K562 (cell line): ENCODE data around the gene DCLK1. TPM values are rescaled to one million over a fixed set of nuclear protein-coding genes. Genes with fewer than 3 reads are reported as not detected.

ENCODE experiments used
- ATAC-seq: fragments of 200-7000 bp; cut with Tn5 transposase; 3 replicates; pipeline ENCODE4 v1.9.1; 2020; ENCODE audit warnings: moderate library complexity
- BruUV-seq: library from RNA; stranded (reverse); fragments of 400-500 nt; replicated peaks from 2 replicates; lab custom pipeline; 2021; lab: Mats Ljungman, UMichigan
- CTCF ChIA-PET: fragments of 300-600 bp; formaldehyde crosslinking; extraction: SDS; loops from one replicate; lab custom pipeline; 2021; ENCODE audit warnings: low intra/inter-chr PET ratio; lab: Yijun Ruan, JAX
- POLR2A ChIA-PET: fragments of 300-600, 350-650 bp; sonication (Branson Sonifier 250); formaldehyde crosslinking; extraction: SDS; loops from one replicate; lab custom pipeline; 2021; ENCODE audit warnings: antibody characterized with exemption, inconsistent platforms; lab: Yijun Ruan, JAX
- DNase-seq, 4 experiments: peaks; one replicate each; pipeline versions ENCODE4 v3.0.0 to v3.0.0-alpha.2; 2011 to 2018; ENCODE audit warnings: low spot score in 3 of 4, mixed read lengths in 3 of 4; ENCODE audit errors: extremely low read depth in 1 of 4
- FAIRE-seq: peaks from 2 replicates; lab custom pipeline; 2011; peaks lifted over from hg19 to GRCh38; lab: Jason Lieb, UNC
- H2AFZ ChIP-seq: 2 replicates; pipeline ENCODE4 v1.6.0; 2011; ENCODE audit warnings: low read depth, low read length, control low read depth, inconsistent platforms
- H3K27ac ChIP-seq: fragments of 200-600 bp; 3 replicates; pipeline ENCODE4 v1.8.0; 2011; ENCODE audit warnings: low read depth, mild to moderate bottlenecking, control low read depth, inconsistent platforms, low read length, moderate library complexity, mixed read lengths; ENCODE audit errors: extremely low read depth
- H3K27me3 ChIP-seq, 2 experiments: fragments of 300-600 bp in 1 of 2; 2 replicates in 1 of 2; 3 replicates in 1 of 2; pipeline versions ENCODE4 v1.6.0 to v1.8.0; 2011; ENCODE audit warnings: inconsistent platforms in 2 of 2, low read length in 2 of 2, mild to moderate bottlenecking in 1 of 2, mixed read lengths in 1 of 2, moderate library complexity in 1 of 2; ENCODE audit not compliant: control insufficient read depth in 2 of 2, insufficient read depth in 2 of 2
- H3K36me3 ChIP-seq: fragments of 300-600 bp; 3 replicates; pipeline ENCODE4 v1.8.0; 2011; ENCODE audit warnings: mild to moderate bottlenecking, low read length, inconsistent platforms; ENCODE audit not compliant: control insufficient read depth, insufficient read depth
- H3K4me1 ChIP-seq, 2 experiments: fragments of 200-600 bp in 1 of 2; replicated peaks in 1 of 2; 2 replicates in 1 of 2; 3 replicates in 1 of 2; pipeline versions ENCODE4 v1.5.1 to v1.8.0; 2011; ENCODE audit warnings: inconsistent platforms in 2 of 2, low read length in 2 of 2, mild to moderate bottlenecking in 1 of 2, mixed read lengths in 1 of 2, moderate library complexity in 1 of 2; ENCODE audit not compliant: control insufficient read depth in 2 of 2, insufficient read depth in 2 of 2
- H3K4me2 ChIP-seq: 2 replicates; pipeline ENCODE4 v1.6.1; 2011; ENCODE audit warnings: low read length, control low read depth, inconsistent platforms, mixed read lengths; ENCODE audit not compliant: insufficient read depth
- H3K4me3 ChIP-seq: fragments of 200-600 bp; sonication (generic), shearing (Covaris generic); 2 replicates; pipeline ENCODE4 v1.5.1; 2016; ENCODE audit warnings: control low read depth, inconsistent platforms
- H3K79me2 ChIP-seq: fragments of 200-600 bp; 3 replicates; pipeline ENCODE4 v1.8.0; 2011; ENCODE audit warnings: low read length, inconsistent platforms; ENCODE audit not compliant: control insufficient read depth, insufficient read depth
- H3K9ac ChIP-seq, 2 experiments: 2 replicates each; pipeline versions ENCODE4 v1.6.0 to v1.6.1; 2011; ENCODE audit warnings: low read depth in 2 of 2, low read length in 2 of 2, control low read depth in 1 of 2, inconsistent platforms in 1 of 2, mild to moderate bottlenecking in 1 of 2, mixed read lengths in 1 of 2; ENCODE audit not compliant: insufficient read depth in 1 of 2
- H3K9me1 ChIP-seq: one replicate; pipeline ENCODE4 v1.6.0; 2011; ENCODE audit warnings: inconsistent platforms, mild to moderate bottlenecking, low read length, moderate library complexity; ENCODE audit not compliant: control insufficient read depth, insufficient read depth
- H3K9me3 ChIP-seq: replicated peaks from 2 replicates; pipeline ENCODE4 v1.5.1; 2011; ENCODE audit warnings: low read depth, low read length, inconsistent platforms; ENCODE audit not compliant: control insufficient read depth, insufficient read depth
- H4K20me1 ChIP-seq: replicated peaks from 2 replicates; pipeline ENCODE4 v1.6.1; 2011; ENCODE audit warnings: low read length, inconsistent platforms, mixed read lengths; ENCODE audit not compliant: control insufficient read depth, insufficient read depth
- BRF1 ChIP-seq: IDR thresholded peaks from 3 replicates; pipeline ENCODE4 v1.6.1; 2011; ENCODE audit warnings: borderline replicate concordance, mild to moderate bottlenecking; ENCODE audit not compliant: insufficient read length; ENCODE audit errors: extremely low read depth
- CHD4 ChIP-seq: fragments of 200-600 bp; sonication (generic); IDR thresholded peaks from 3 replicates; pipeline ENCODE4 v1.6.1; 2012; ENCODE audit warnings: low read depth, mild to moderate bottlenecking, mixed read lengths, low read length, inconsistent platforms; ENCODE audit not compliant: insufficient read depth, insufficient replicate concordance, poor library complexity, severe bottlenecking
- GATAD2B ChIP-seq: fragments of 450-650 bp; IDR thresholded peaks from 2 replicates; pipeline ENCODE4 v1.6.1; 2017; ENCODE audit warnings: mild to moderate bottlenecking, borderline replicate concordance
- ILF3 ChIP-seq: fragments of 450-650 bp; IDR thresholded peaks from 2 replicates; pipeline ENCODE4 v1.6.1; 2018; ENCODE audit warnings: antibody characterized with exemption, mild to moderate bottlenecking, moderate library complexity, borderline replicate concordance
- KLF13 ChIP-seq: fragments of 450-650 bp; IDR thresholded peaks from 2 replicates; pipeline ENCODE4 v1.6.1; 2016; ENCODE audit warnings: missing genetic modification characterization, low read depth, mild to moderate bottlenecking, missing compliant biosample characterization, moderate library complexity, borderline replicate concordance
- MITF ChIP-seq: IDR thresholded peaks from 2 replicates; pipeline ENCODE4 v1.6.1; 2014; ENCODE audit warnings: antibody characterized with exemption
- NR0B1 ChIP-seq: fragments of 450-650 bp; IDR thresholded peaks from one replicate; pipeline ENCODE4 v1.6.1; 2018; ENCODE audit warnings: mild to moderate bottlenecking, moderate library complexity; ENCODE audit not compliant: partially characterized antibody
- NR2F6 ChIP-seq: fragments of 450-650 bp; formaldehyde crosslinking; IDR thresholded peaks from 2 replicates; pipeline ENCODE4 v1.4.0; 2020; ENCODE audit warnings: mild to moderate bottlenecking
- RBM15 ChIP-seq: fragments of 200-400 bp; formaldehyde crosslinking; IDR thresholded peaks from 2 replicates; pipeline ENCODE4 v1.6.1; 2018; ENCODE audit warnings: mild to moderate bottlenecking, low read length, moderate library complexity; ENCODE audit not compliant: insufficient read depth
- RUNX1 ChIP-seq: sonication (generic); IDR thresholded peaks from 2 replicates; pipeline ENCODE4 v1.6.1; 2016; ENCODE audit warnings: antibody characterized with exemption, low read depth
- SIN3A ChIP-seq, 2 experiments: fragments of 150-350 bp in 1 of 2; IDR thresholded peaks; 2 replicates each; pipeline ENCODE4 v1.6.1; 2011 to 2016; ENCODE audit warnings: borderline replicate concordance in 2 of 2, low read depth in 2 of 2, low read length in 2 of 2, mild to moderate bottlenecking in 2 of 2, moderate library complexity in 2 of 2; ENCODE audit not compliant: control insufficient read depth in 1 of 2
- SIX5 ChIP-seq, 2 experiments: IDR thresholded peaks; 2 replicates each; pipeline ENCODE4 v1.6.1; 2011; ENCODE audit warnings: low read length in 2 of 2, borderline replicate concordance in 1 of 2, low read depth in 1 of 2, mild to moderate bottlenecking in 1 of 2, moderate library complexity in 1 of 2; ENCODE audit not compliant: insufficient read depth in 1 of 2
- SNIP1 ChIP-seq: fragments of 450-650 bp; IDR thresholded peaks from 2 replicates; pipeline ENCODE4 v1.7.1; 2017; ENCODE audit warnings: low read depth, mild to moderate bottlenecking
- UBTF ChIP-seq, 2 experiments: IDR thresholded peaks; 2 replicates each; pipeline ENCODE4 v1.6.1; 2012; ENCODE audit warnings: improper control_type of control experiment in 2 of 2, low read depth in 2 of 2, low read length in 2 of 2, borderline replicate concordance in 1 of 2
- ZBTB9 ChIP-seq: fragments of 450-650 bp; formaldehyde crosslinking; IDR thresholded peaks from 2 replicates; pipeline ENCODE4 v1.4.0; 2020; ENCODE audit warnings: mild to moderate bottlenecking, moderate library complexity
- ZKSCAN1 ChIP-seq: fragments of 150-350 bp; IDR thresholded peaks from 2 replicates; pipeline ENCODE4 v1.6.1; 2016; ENCODE audit warnings: low read depth, low read length
- WGBS: fragments of 100-300 bp; shearing (Covaris generic); methylation state at CpG from one replicate; pipeline ENCODE4 v1.1.6; 2016; ENCODE audit warnings: low coverage, mixed read lengths; ENCODE audit not compliant: insufficient coverage; ENCODE audit errors: missing lambda C conversion rate; 5-methylcytosine and 5-hydroxymethylcytosine counted together
- in situ Hi-C: fragments of 300-500 bp; cut with MboI; formaldehyde crosslinking; loops from 4 replicates; pipeline ENCODE4 v1.15.0; 2018; ENCODE audit warnings: inconsistent platforms, mixed read lengths
- intact Hi-C: fragments of 100-400 bp; cut with micrococcal nuclease; formaldehyde crosslinking; loops from 2 replicates; pipeline ENCODE4 v1.14.2; 2022
- polyA plus RNA-seq, 8 experiments: library from polyadenylated mRNA; depleted of rRNA in 4 of 8; stranded (reverse) in 5 of 8; unstranded in 3 of 8; fragments of >200 nt; fragmentation: Nextera tagmentation in 2 of 8; fragmentation: Illumina TruSeq in 1 of 8; extraction: Ambion mirVana in 2 of 8; extraction: Trizol in 1 of 8; gene quantifications; 2 replicates each; pipeline versions ENCODE4 v1.2.1 to v1.2.3, GENCODE V29; 2011 to 2014; ENCODE audit warnings: inconsistent platforms in 1 of 8, missing spikeins in 1 of 8
- total RNA-seq, 7 experiments: library from RNA; depleted of rRNA in 6 of 7; stranded (reverse); fragments of >200 nt in 6 of 7; fragmentation: Illumina TruSeq in 2 of 7; extraction: Trizol in 2 of 7; gene quantifications; 2 replicates each; pipeline versions ENCODE4 v1.2.1 to v1.2.3, GENCODE V29; 2011 to 2021; ENCODE audit warnings: low replicate concordance in 1 of 7

DCLK1 gene
- total and polyA plus RNA-seq, 9 of the 15 experiments (the other 6 are each of a cell fraction or from before 2014, with no cell fraction given), result 0.07 TPM; not detected in 8

- Histone ChIP-seq H3K27ac (no peak overlapping the region), H4K20me1 (no peaks in the 10 kb centered on the region)
- in situ Hi-C loops, result no loop called here
- TF ChIP-seq KLF13 (tag) (no peak), UBTF (IDR thresholded peaks at IDR 0.05; ENCODE audit: borderline replicate concordance in 1 of 2, low read depth in 2 of 2, low read length in 2 of 2) (no peak), ZBTB9 (no peak), SNIP1 (no peak), GATAD2B (no peak), ILF3 (no peak), BRF1 (no peak), RBM15 (no peak), NR2F6 (no peak), NR0B1 (no peak), RUNX1 (no peak), CHD4 (no peak), SIN3A (IDR thresholded peaks at IDR 0.05; ENCODE audit: borderline replicate concordance in 2 of 2, control insufficient read depth in 1 of 2, low read depth in 2 of 2, low read length in 2 of 2) (no peak), SIX5 (IDR thresholded peaks at IDR 0.05; ENCODE audit: borderline replicate concordance in 1 of 2, insufficient read depth in 1 of 2, low read depth in 1 of 2, low read length in 2 of 2) (no peak), ZKSCAN1 (no peak), MITF (no peak)
Measured at GRCh38 chr13:36068991-36069390, 62.2 kb downstream of the DCLK1 start.

More at GRCh38 chr13:36068991-36069390, 62.2 kb downstream of the DCLK1 start:
- Histone ChIP-seq H3K9me1 (no peaks in the 10 kb centered on the region), H3K9ac (no peak overlapping the region), H3K79me2 (no peaks in the 10 kb centered on the region), H2AFZ (no peak overlapping the region), H3K9me3 (no peaks in the 10 kb centered on the region), H3K4me2 (no peak overlapping the region), H3K4me3 (no peak overlapping the region), H3K36me3 (no peaks in the 10 kb centered on the region), H3K27me3 (no peaks in the 10 kb centered on the region), H3K4me1 (no peaks in the 10 kb centered on the region)
- ATAC-seq, result no peak
- no TSS peak for BruUV-seq
- intact Hi-C loops, result no loop called here
- DNase-seq, result no peak
- ChIA-PET CTCF (no interaction called here), POLR2A (no interaction called here)
- FAIRE-seq, result no peak
- 0% methylated on average over 3 of the region's 3 CpGs for WGBS
